Measurements from ENCODE around the gene DPEP2NB. TPM values are rescaled to one million over a fixed set of nuclear protein-coding genes. Genes with fewer than 3 reads are reported as not detected.

DPEP2NB gene
- total RNA-seq, 6 donors from 2014 or later: not detected

DNA sequence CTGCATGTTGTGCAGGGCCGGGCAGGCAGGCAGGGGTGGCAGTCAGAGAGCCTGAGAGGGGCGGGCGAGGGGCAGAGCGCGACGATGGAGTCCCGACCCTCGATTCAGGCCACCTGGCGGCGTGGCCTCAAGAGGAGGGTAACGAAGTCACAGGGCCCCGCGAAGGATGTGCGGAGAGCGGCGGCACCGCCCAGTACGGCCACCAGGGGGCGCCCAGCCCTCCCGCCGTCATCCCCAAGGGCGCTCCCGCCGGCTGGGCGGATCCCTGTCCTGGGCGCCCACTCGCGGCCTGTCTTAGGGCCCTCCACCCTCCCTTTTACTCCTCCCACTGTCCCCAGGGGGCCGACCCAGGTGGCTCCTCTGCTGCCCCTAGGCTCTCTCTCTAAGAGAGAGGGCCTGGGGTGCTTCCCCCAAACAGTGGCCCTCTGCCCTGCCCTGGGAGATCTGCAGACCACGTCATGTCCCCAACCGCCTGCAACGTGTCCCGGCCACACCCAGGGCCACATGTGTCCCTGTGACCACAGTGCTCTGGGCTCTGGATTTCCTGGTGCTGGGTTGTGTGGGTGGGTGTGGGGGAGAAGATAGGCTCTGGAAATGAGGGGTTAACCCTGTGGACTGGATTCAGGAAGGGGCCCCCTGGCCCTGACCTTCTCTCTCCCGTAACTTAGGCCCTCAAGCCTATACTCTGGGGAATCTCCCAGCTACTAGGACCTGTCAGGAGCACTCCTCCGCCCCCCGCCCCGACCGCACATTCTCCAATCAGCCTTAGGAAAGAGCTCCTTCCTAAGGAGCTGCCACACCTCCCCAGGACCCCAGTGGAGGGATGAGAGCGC, 22.3 kb downstream of the DPEP2NB start:
- TF ChIP-seq POLR2A (IDR thresholded peaks at IDR 0.05) (peak in 2 of 4 donors; percentile 25 to 45), EP300 (IDR thresholded peaks at IDR 0.05) (no peak), POLR2AphosphoS5 (IDR thresholded peaks at IDR 0.05) (peak; percentile 43 to 53)
- TF ChIP-seq, protein P1, sequence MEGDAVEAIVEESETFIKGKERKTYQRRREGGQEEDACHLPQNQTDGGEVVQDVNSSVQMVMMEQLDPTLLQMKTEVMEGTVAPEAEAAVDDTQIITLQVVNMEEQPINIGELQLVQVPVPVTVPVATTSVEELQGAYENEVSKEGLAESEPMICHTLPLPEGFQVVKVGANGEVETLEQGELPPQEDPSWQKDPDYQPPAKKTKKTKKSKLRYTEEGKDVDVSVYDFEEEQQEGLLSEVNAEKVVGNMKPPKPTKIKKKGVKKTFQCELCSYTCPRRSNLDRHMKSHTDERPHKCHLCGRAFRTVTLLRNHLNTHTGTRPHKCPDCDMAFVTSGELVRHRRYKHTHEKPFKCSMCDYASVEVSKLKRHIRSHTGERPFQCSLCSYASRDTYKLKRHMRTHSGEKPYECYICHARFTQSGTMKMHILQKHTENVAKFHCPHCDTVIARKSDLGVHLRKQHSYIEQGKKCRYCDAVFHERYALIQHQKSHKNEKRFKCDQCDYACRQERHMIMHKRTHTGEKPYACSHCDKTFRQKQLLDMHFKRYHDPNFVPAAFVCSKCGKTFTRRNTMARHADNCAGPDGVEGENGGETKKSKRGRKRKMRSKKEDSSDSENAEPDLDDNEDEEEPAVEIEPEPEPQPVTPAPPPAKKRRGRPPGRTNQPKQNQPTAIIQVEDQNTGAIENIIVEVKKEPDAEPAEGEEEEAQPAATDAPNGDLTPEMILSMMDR (IDR thresholded peaks at IDR 0.05): peak; percentile 99 to 100 (median 100)
- no peaks in the 10 kb centered on the region for H3K36me3 ChIP-seq
- DNase-seq (peak; percentile 85 to 97), ATAC-seq (ENCODE audit: low FRiP score in 2 of 2) (peak; percentile 96 to 97)
- peak overlapping the region; percentile 82 to 91 (median 86) for H3K27ac ChIP-seq
- WGBS, 2 donors: 11 to 39% methylated on average over 7 to 37 of the region's 39 CpGs
- no peaks in the 10 kb centered on the region for H3K27me3 ChIP-seq
- H3K4me1 ChIP-seq: peaks cover 14 to 30% (median 25%) of the 10 kb centered on the region in 4 donors
- H3K9me3 ChIP-seq: no peaks in the 10 kb centered on the region
- peak overlapping the region in 3 of 4 donors; percentile 30 to 47 (median 36) for H3K4me3 ChIP-seq

DNA sequence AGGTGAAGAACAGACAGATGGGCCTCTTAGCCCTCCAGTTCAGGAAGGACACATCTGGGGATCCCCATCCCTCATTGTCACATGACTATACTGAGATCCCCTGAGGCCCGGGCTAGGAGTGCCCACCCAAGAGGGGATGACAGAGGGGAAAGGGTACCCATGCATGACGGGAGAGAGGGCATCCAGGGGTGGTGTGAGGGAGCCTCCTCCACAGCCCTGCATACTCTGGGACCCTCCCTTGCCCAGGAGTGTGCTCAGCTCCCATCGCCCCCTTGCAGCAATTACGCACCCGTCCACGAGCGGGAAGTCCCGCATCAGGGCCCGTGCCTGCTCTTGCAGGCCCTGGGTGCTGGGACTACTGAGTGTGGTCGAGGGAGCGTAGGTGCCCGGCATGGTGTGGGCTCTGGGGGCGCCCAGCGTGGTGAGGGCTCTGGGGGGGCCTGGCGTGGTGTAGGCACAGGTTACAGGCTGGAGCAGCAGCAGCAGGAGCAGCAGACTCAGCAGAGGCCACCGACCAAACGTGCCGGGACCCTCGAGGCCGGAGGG, 23.0 kb downstream of the DPEP2NB start:
- Histone ChIP-seq H3K36me3 (no peaks in the 10 kb centered on the region), H3K4me3 (peak overlapping the region in 3 of 4 donors; percentile 30 to 47 (median 36)), H3K4me1 (peaks cover 14 to 26% (median 20%) of the 10 kb centered on the region in 4 donors), H3K27me3 (no peaks in the 10 kb centered on the region), H3K27ac (peak overlapping the region; percentile 82 to 91 (median 86)), H3K9me3 (no peaks in the 10 kb centered on the region)
- WGBS, 2 donors: 74% methylated on average over 20 of the region's 20 CpGs; no CpG with 5 or more reads in 1 of the 2 donors
- ATAC-seq (ENCODE audit: low FRiP score in 2 of 2): no peak
- no peak for TF ChIP-seq POLR2AphosphoS5 (IDR thresholded peaks at IDR 0.05)
- TF ChIP-seq, protein P1 (IDR thresholded peaks at IDR 0.05): no peak
- TF ChIP-seq POLR2A (IDR thresholded peaks at IDR 0.05): no peak
- TF ChIP-seq EP300 (IDR thresholded peaks at IDR 0.05): no peak
- DNase-seq: no peak

DNA sequence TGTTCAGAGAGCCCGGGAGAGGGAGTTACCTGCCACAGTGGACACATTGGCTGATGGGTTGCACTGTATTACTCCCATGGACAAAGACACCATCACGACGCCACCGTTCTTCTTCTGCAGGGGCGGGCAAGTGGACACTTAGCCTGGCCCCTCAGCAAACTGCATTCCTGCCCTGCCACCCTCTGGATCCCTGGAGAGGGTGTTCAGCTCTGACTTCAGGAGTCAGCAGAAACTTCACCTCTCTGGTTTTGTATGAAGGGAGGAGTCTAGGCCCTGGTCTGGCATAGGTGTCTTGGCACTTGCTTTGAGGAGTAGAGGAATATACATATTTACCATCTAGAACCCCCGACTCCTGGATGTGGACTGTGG, 25.7 kb downstream of the DPEP2NB start:
- WGBS, 2 donors: 81 to 83% methylated on average over 6 of the region's 6 CpGs
- DNase-seq (no peak), ATAC-seq (ENCODE audit: low FRiP score in 2 of 2) (no peak)
- no peak for TF ChIP-seq POLR2A (IDR thresholded peaks at IDR 0.05)
- TF ChIP-seq POLR2AphosphoS5 (IDR thresholded peaks at IDR 0.05): no peak
- no peak for TF ChIP-seq EP300 (IDR thresholded peaks at IDR 0.05)
- TF ChIP-seq, protein P1 (IDR thresholded peaks at IDR 0.05): no peak
- H3K27me3 ChIP-seq: no peaks in the 10 kb centered on the region
- H3K36me3 ChIP-seq: no peaks in the 10 kb centered on the region
- H3K27ac ChIP-seq: no peak overlapping the region
- peaks cover 23 to 36% (median 27%) of the 10 kb centered on the region in 4 donors for H3K4me1 ChIP-seq
- no peak overlapping the region for H3K4me3 ChIP-seq
- H3K9me3 ChIP-seq: no peaks in the 10 kb centered on the region

DNA sequence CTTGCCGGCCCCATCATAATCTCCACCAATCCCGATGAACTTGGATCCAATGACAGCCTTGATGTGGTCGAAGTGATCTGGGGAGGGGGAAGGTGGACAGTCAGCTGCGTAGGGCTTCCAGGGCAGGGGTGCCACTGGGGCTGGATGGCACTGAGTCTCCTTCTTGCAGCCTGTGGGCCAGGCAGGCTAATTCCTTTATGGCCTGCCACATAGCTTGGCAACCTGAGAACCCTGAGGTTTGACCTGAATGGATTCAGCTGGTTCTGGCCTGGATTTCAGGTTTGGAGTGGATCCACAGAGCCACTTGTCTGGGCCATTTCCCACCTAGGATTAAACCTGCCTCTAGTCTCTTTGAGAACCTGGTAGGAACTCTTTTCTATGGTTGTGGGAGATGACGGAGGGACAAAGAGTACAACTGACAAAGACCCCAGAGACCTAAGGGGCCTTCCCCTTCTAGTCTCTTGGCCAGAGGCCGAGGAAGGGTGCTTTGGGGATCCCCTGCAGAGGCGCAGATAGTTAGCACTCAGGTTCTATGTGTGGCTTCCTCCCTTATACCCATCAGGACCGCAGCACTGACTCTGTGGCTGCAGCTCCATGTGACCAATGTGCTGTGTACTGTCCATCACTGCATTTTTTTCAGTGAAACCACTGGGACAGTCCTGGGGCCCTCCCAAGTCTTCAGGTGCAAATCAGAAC, 26.2 kb downstream of the DPEP2NB start:
- H3K9me3 ChIP-seq: no peaks in the 10 kb centered on the region
- no peak overlapping the region for H3K27ac ChIP-seq
- H3K27me3 ChIP-seq: no peaks in the 10 kb centered on the region
- DNase-seq (no peak), ATAC-seq (ENCODE audit: low FRiP score in 2 of 2) (no peak)
- H3K36me3 ChIP-seq: no peaks in the 10 kb centered on the region
- WGBS, 2 donors: 95% methylated on average over 4 to 8 of the region's 8 CpGs
- peaks cover 29 to 41% (median 30%) of the 10 kb centered on the region in 4 donors for H3K4me1 ChIP-seq
- no peak overlapping the region for H3K4me3 ChIP-seq
- no peak for TF ChIP-seq POLR2AphosphoS5 (IDR thresholded peaks at IDR 0.05)
- TF ChIP-seq, protein P1 (IDR thresholded peaks at IDR 0.05): no peak
- no peak for TF ChIP-seq POLR2A (IDR thresholded peaks at IDR 0.05)
- no peak for TF ChIP-seq EP300 (IDR thresholded peaks at IDR 0.05)

Measured in upper lobe of left lung (tissue), 6 donors.